WERI-Rb-1 (cell line): ENCODE measurements around the gene PVR.

ENCODE experiments used
- DNase-seq: peaks from one replicate; pipeline ENCODE4 v3.0.0-alpha.2; 2020
- H3K27ac ChIP-seq: fragments of 250-450 bp; sonication (Bioruptor Pico); 2 replicates; pipeline ENCODE4 v1.5.1; 2020; ENCODE audit warnings: mild to moderate bottlenecking, moderate library complexity
- H3K27me3 ChIP-seq: fragments of 250-450 bp; sonication (Bioruptor Pico); 2 replicates; pipeline ENCODE4 v1.5.1; 2021; ENCODE audit warnings: mild to moderate bottlenecking, low read depth, moderate library complexity; ENCODE audit not compliant: insufficient read depth, severe bottlenecking
- H3K36me3 ChIP-seq: fragments of 250-450 bp; sonication (Bioruptor Pico); 2 replicates; pipeline ENCODE4 v1.5.1; 2020; ENCODE audit warnings: mild to moderate bottlenecking, moderate library complexity
- H3K4me3 ChIP-seq: 2 replicates; pipeline ENCODE4 v1.5.1; 2011; ENCODE audit warnings: low read depth, mild to moderate bottlenecking, control low read depth, low read length
- H3K9me3 ChIP-seq: fragments of 250-450 bp; sonication (Bioruptor Pico); 2 replicates; pipeline ENCODE4 v1.5.1; 2021; ENCODE audit warnings: mild to moderate bottlenecking, moderate library complexity; ENCODE audit not compliant: severe bottlenecking
- TF ChIP-seq, protein P1 (sequence below): IDR thresholded peaks from 2 replicates; pipeline ENCODE4 v1.5.1; 2011; ENCODE audit warnings: low read depth, mild to moderate bottlenecking, control low read depth, inconsistent platforms, low read length

PVR gene

DNA sequence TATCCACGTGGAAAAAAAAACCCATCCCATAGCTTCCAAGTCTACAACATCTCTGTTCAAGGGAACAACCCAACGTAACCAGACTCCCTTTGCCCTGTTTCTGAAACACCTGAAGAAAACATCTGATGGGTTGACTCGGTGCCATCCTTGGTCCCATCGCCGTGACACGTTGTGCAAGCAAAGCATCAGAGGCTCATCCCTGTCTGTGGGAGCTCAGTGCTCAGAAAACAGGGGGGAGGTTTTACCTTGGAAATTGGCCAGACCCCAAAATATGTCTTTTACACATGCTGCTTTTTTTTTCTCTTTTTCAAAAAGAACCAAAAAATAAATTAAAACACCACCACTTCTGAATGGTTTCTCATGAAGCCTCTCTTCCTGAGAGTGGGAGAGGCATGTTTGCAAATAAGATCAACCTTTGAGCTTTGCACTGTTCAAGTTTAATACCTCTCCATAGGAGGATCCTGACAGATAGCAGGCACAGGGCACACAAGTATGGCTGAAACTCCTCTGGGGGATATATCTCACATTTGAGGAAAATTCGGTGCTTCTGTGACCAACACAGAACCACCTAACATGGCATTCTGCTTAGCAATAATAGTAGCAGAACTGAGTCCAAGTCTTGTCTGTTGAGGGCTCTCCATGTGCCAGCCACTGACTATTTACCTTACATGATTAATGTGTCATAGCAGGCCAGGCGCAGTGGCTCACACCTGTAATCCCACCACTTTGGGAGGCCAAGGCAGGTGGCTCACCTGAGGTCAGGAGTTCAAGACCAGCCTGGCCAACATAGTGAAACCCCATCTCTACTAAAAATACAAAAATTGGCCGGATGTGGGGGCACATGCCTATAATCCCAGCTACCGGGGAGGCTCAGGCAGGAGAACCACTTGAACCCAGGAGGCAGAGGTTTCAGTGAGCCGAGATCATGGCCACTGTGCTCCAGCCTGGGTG is 7.0 kb upstream of the PVR start:
- Histone ChIP-seq H3K27me3 (no peaks in the 10 kb centered on the region), H3K9me3 (no peaks in the 10 kb centered on the region), H3K4me3 (no peak overlapping the region), H3K27ac (no peak overlapping the region), H3K36me3 (no peaks in the 10 kb centered on the region)
- TF ChIP-seq, protein P1, sequence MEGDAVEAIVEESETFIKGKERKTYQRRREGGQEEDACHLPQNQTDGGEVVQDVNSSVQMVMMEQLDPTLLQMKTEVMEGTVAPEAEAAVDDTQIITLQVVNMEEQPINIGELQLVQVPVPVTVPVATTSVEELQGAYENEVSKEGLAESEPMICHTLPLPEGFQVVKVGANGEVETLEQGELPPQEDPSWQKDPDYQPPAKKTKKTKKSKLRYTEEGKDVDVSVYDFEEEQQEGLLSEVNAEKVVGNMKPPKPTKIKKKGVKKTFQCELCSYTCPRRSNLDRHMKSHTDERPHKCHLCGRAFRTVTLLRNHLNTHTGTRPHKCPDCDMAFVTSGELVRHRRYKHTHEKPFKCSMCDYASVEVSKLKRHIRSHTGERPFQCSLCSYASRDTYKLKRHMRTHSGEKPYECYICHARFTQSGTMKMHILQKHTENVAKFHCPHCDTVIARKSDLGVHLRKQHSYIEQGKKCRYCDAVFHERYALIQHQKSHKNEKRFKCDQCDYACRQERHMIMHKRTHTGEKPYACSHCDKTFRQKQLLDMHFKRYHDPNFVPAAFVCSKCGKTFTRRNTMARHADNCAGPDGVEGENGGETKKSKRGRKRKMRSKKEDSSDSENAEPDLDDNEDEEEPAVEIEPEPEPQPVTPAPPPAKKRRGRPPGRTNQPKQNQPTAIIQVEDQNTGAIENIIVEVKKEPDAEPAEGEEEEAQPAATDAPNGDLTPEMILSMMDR, result no peak
- no peak for DNase-seq

DNA sequence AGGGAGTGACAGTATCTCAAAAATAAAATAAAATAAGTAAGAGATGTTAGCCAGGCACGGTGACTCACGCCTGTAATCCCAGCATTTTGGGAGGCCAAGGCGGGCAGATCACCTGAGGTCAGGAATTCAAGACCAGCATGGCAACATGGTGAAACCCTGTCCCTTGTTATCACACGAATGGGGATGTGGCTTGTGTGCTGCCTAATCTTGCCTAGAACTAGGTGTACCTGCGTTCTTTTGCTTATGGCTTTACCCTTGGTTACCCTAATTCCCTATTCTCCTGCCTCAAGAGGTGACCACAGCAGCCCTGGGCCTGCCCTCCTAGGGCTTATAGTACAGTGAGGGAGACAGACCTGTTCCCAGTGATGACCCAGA is 6.3 kb upstream of the PVR start:
- no peaks in the 10 kb centered on the region for H3K36me3 ChIP-seq
- H3K27me3 ChIP-seq, result no peaks in the 10 kb centered on the region
- H3K27ac ChIP-seq, result no peak overlapping the region
- no peaks in the 10 kb centered on the region for H3K9me3 ChIP-seq
- TF ChIP-seq, protein P1, result no peak
- no peak overlapping the region for H3K4me3 ChIP-seq
- no peak for DNase-seq

- no peaks in the 10 kb centered on the region for H3K9me3 ChIP-seq
- H3K36me3 ChIP-seq, result no peaks in the 10 kb centered on the region
- no peaks in the 10 kb centered on the region for H3K27me3 ChIP-seq
- TF ChIP-seq, protein P1, result no peak
- no peak overlapping the region for H3K27ac ChIP-seq
- no peak overlapping the region for H3K4me3 ChIP-seq
- no peak for DNase-seq
These were observed 3.2 kb upstream of the PVR start for GRCh38 chr19:44640518-44640917.

GRCh38 chr19:44641501-44642265 is 2.0 kb upstream of the PVR start:
- Histone ChIP-seq H3K4me3 (no peak overlapping the region), H3K36me3 (peaks cover 9% of the 10 kb centered on the region), H3K27ac (no peak overlapping the region), H3K27me3 (no peaks in the 10 kb centered on the region), H3K9me3 (no peaks in the 10 kb centered on the region)
- DNase-seq, result no peak
- TF ChIP-seq, protein P1, result no peak

GRCh38 chr19:44642377-44642776 is 1.3 kb upstream of the PVR start:
- DNase-seq, result no peak
- TF ChIP-seq, protein P1, result no peak
- H3K27me3 ChIP-seq, result no peaks in the 10 kb centered on the region
- H3K27ac ChIP-seq, result no peak overlapping the region
- H3K36me3 ChIP-seq, result peaks cover 12% of the 10 kb centered on the region
- H3K9me3 ChIP-seq, result no peaks in the 10 kb centered on the region
- H3K4me3 ChIP-seq, result no peak overlapping the region
